Left lung (tissue), 10 donors: ENCODE results near the gene TAF12. TPM values are rescaled to one million over a fixed set of nuclear protein-coding genes. Genes with fewer than 3 reads are reported as not detected.

Source experiments
- ATAC-seq: fragments of 200-7000 bp; cut with Tn5 transposase; one replicate; pipeline ENCODE4 v1.9.1; 2020; ENCODE audit warnings: moderate library complexity
- DNase-seq, 4 donors: peaks; one replicate each; pipeline ENCODE4 v3.0.0-alpha.2; 2013 to 2020
- H3K27ac ChIP-seq, 2 donors: fragments of 200-600 bp; sonication (generic) in 1 of 2; one replicate each; pipeline versions ENCODE4 v1.5.0 to v1.8.0; 2020 to 2021
- H3K27me3 ChIP-seq, 2 donors: fragments of 200-600 bp; sonication (generic) in 1 of 2; one replicate each; pipeline versions ENCODE4 v1.5.0 to v1.8.0; 2020 to 2021
- H3K36me3 ChIP-seq, 2 donors: fragments of 200-600 bp; sonication (generic) in 1 of 2; one replicate each; pipeline versions ENCODE4 v1.5.0 to v1.8.0; 2020 to 2021
- H3K4me1 ChIP-seq, 2 donors: fragments of 200-600 bp; one replicate each; pipeline ENCODE4 v1.8.0; 2021
- H3K4me3 ChIP-seq, 2 donors: fragments of 200-600 bp; sonication (generic) in 1 of 2; one replicate each; pipeline versions ENCODE4 v1.5.0 to v1.8.0; 2020 to 2021; ENCODE audit warnings: mild to moderate bottlenecking in 1 of 2
- H3K9me3 ChIP-seq, 2 donors: fragments of 200-600 bp; sonication (generic) in 1 of 2; one replicate each; pipeline versions ENCODE4 v1.5.0 to v1.8.0; 2020 to 2021
- CTCF ChIP-seq, 2 donors: fragments of 200-600 bp; sonication (generic) in 1 of 2; IDR thresholded peaks; one replicate each; pipeline versions ENCODE4 v1.5.0 to v1.8.0; 2021; ENCODE audit warnings: antibody characterized with exemption in 2 of 2
- intact Hi-C, 2 donors: fragments of 100-400 bp; cut with DNase I; formaldehyde crosslinking; loops; one replicate each; pipeline versions ENCODE4 v1.11.2 to v1.14.2; 2022
- polyA plus RNA-seq, 6 donors: library from polyadenylated mRNA; unstranded; fragments of 120-200 nt; gene quantifications; one replicate each; pipeline ENCODE4 v1.2.1, GENCODE V29; 2013; ENCODE audit not compliant: insufficient read length in 6 of 6
- total RNA-seq, 2 donors: library from RNA; stranded (reverse); fragmentation: NEBNext Ultra II Directional; extraction: Animal tissue kit (Norgen Biotek cat#: 25700); gene quantifications; one replicate each; pipeline ENCODE4 v1.2.1, GENCODE V29; 2021
- donor health status: DM: no; HTN: yes; CAD: no.
- donor health status: DM: no; HTN: no; CAD: no.

Gene TAF12
- total and polyA plus RNA-seq, 8 donors = 23.2 to 33.2 (median 31.0) TPM

- H3K36me3 ChIP-seq = no peaks in the 10 kb centered on the region
- H3K4me3 ChIP-seq = peak overlapping the region; percentile 69 to 71
- H3K9me3 ChIP-seq = no peaks in the 10 kb centered on the region
- peak in 2 of 4 donors; percentile 10 to 26 for DNase-seq
- ATAC-seq = peak; percentile 28
- peaks cover 16 to 37% of the 10 kb centered on the region in 2 donors for H3K4me1 ChIP-seq
- intact Hi-C loops = no loop called here
- H3K27ac ChIP-seq = peak overlapping the region; percentile 90 to 95
- H3K27me3 ChIP-seq = no peaks in the 10 kb centered on the region
- TF ChIP-seq CTCF (IDR thresholded peaks at IDR 0.05) = no peak
Measured at GRCh38 chr1:28642056-28642846, 616 bp downstream of the TAF12 start.

- Histone ChIP-seq H3K4me1 (peaks cover 16 to 36% of the 10 kb centered on the region in 2 donors), H3K27me3 (no peaks in the 10 kb centered on the region), H3K4me3 (no peak overlapping the region), H3K36me3 (peaks cover 0 to 5% of the 10 kb centered on the region in 2 donors), H3K9me3 (no peaks in the 10 kb centered on the region), H3K27ac (no peak overlapping the region)
- ATAC-seq (no peak), DNase-seq (no peak)
- no peak for TF ChIP-seq CTCF (IDR thresholded peaks at IDR 0.05)
- intact Hi-C loops = no loop called here
Measured at GRCh38 chr1:28640766-28641165, 2.1 kb downstream of the TAF12 start.

- Histone ChIP-seq H3K4me3 (no peak overlapping the region), H3K9me3 (no peaks in the 10 kb centered on the region), H3K27me3 (no peaks in the 10 kb centered on the region), H3K4me1 (no peaks in the 10 kb centered on the region), H3K36me3 (peaks cover 0 to 5% of the 10 kb centered on the region in 2 donors), H3K27ac (no peak overlapping the region)
- intact Hi-C loops = no loop called here
- TF ChIP-seq CTCF (IDR thresholded peaks at IDR 0.05) = no peak
- DNase-seq (no peak), ATAC-seq (no peak)
Measured at GRCh38 chr1:28632560-28632959, 10.3 kb downstream of the TAF12 start.

GRCh38 chr1:28631713-28632112 is 11.2 kb downstream of the TAF12 start:
- intact Hi-C loops = no loop called here
- Histone ChIP-seq H3K27ac (no peak overlapping the region), H3K4me3 (no peak overlapping the region), H3K27me3 (no peaks in the 10 kb centered on the region), H3K4me1 (no peaks in the 10 kb centered on the region), H3K9me3 (no peaks in the 10 kb centered on the region), H3K36me3 (peaks cover 0 to 4% of the 10 kb centered on the region in 2 donors)
- no peak for TF ChIP-seq CTCF (IDR thresholded peaks at IDR 0.05)
- DNase-seq (no peak), ATAC-seq (no peak)

GRCh38 chr1:28613175-28613574 is 29.7 kb downstream of the TAF12 start:
- Histone ChIP-seq H3K27ac (no peak overlapping the region), H3K36me3 (peaks cover 3 to 100% of the 10 kb centered on the region in 2 donors), H3K27me3 (no peaks in the 10 kb centered on the region), H3K9me3 (no peaks in the 10 kb centered on the region), H3K4me3 (no peak overlapping the region), H3K4me1 (no peaks in the 10 kb centered on the region)
- intact Hi-C loops = no loop called here
- TF ChIP-seq CTCF (IDR thresholded peaks at IDR 0.05) = no peak
- DNase-seq = no peak
- ATAC-seq = no peak
